A549 (cell line): ENCODE results near the gene PGF. TPM values are rescaled to one million over a fixed set of nuclear protein-coding genes. Genes with fewer than 3 reads are reported as not detected.
A peak's percentile ranks its signal among the peaks of the same experiment; 100 is the strongest.

ENCODE experiments used
- ATAC-seq, 2 experiments: fragments of 200-7000 bp in 1 of 2; fragments of >200 bp in 1 of 2; cut with Nextera tagmentation in 1 of 2; cut with Tn5 transposase in 1 of 2; 3 replicates each; pipeline versions ENCODE4 v1.8.0 to v1.9.1; 2018 to 2020; ENCODE audit warnings: mild to moderate bottlenecking in 1 of 2, moderate library complexity in 1 of 2
- CTCF ChIA-PET: fragments of 300-600 bp; sonication (Branson Sonifier 250); formaldehyde crosslinking; extraction: SDS; loops from one replicate; lab custom pipeline; 2021; ENCODE audit warnings: antibody characterized with exemption, inconsistent platforms; lab: Yijun Ruan, JAX
- POLR2A ChIA-PET: fragments of 350-600 bp; formaldehyde crosslinking; extraction: SDS; loops from one replicate; lab custom pipeline; 2021; ENCODE audit warnings: antibody characterized with exemption, inconsistent platforms; lab: Yijun Ruan, JAX
- DNase-seq, 2 experiments: peaks; one replicate each; pipeline versions ENCODE4 v3.0.0 to v3.0.0-alpha.2; 2011 to 2016; ENCODE audit warnings: low read depth in 1 of 2, low spot score in 1 of 2
- FAIRE-seq: peaks from 2 replicates; lab custom pipeline; 2011; peaks lifted over from hg19 to GRCh38; lab: Jason Lieb, UNC
- H3K27ac ChIP-seq, 2 experiments: fragments of >200 bp; sonication (Bioruptor Twin); formaldehyde crosslinking; 3 replicates each; pipeline ENCODE4 v1.5.1; 2016 to 2017
- H3K4me1 ChIP-seq: fragments of >200 bp; sonication (Bioruptor Twin); formaldehyde crosslinking; 3 replicates; pipeline ENCODE4 v1.6.1; 2016
- H3K4me2 ChIP-seq: fragments of >200 bp; sonication (Bioruptor Twin); formaldehyde crosslinking; 3 replicates; pipeline ENCODE4 v1.6.1; 2016
- H3K4me3 ChIP-seq: fragments of >200 bp; sonication (Bioruptor Twin); formaldehyde crosslinking; 3 replicates; pipeline ENCODE4 v1.5.1; 2016
- H3K9me3 ChIP-seq: fragments of >200 bp; sonication (Bioruptor Twin); formaldehyde crosslinking; 3 replicates; pipeline ENCODE4 v1.6.1; 2016
- ATOH8 ChIP-seq: fragments of 250-450 bp; sonication (Bioruptor Pico); IDR thresholded peaks from 2 replicates; pipeline ENCODE4 v1.5.0; 2020; ENCODE audit warnings: low read depth, mild to moderate bottlenecking, moderate library complexity
- BCL3 ChIP-seq: fragments of >200 bp; sonication (Bioruptor Twin); formaldehyde crosslinking; IDR thresholded peaks from 3 replicates; pipeline ENCODE4 v1.6.1; 2016
- CBX2 ChIP-seq: fragments of 200-600 bp; sonication (generic); IDR thresholded peaks from 2 replicates; pipeline ENCODE4 v1.6.1; 2016; ENCODE audit warnings: low read depth, mild to moderate bottlenecking, borderline replicate concordance
- CEBPB ChIP-seq, 2 experiments: fragments of >200 bp in 1 of 2; sonication (Bioruptor Twin) in 1 of 2; formaldehyde crosslinking in 1 of 2; IDR thresholded peaks; 2 replicates each; pipeline ENCODE4 v1.6.1; 2012 to 2016
- CTCF ChIP-seq: fragments of >200 bp; sonication (Bioruptor Twin); formaldehyde crosslinking; IDR thresholded peaks from 3 replicates; pipeline ENCODE4 v1.5.1; 2016
- EHF ChIP-seq: fragments of 250-450 bp; sonication (Bioruptor Pico); IDR thresholded peaks from 2 replicates; pipeline ENCODE4 v1.5.0; 2020; ENCODE audit warnings: mild to moderate bottlenecking
- FOXS1 ChIP-seq: fragments of 250-450 bp; sonication (Bioruptor Pico); IDR thresholded peaks from 2 replicates; pipeline ENCODE4 v1.5.0; 2020; ENCODE audit warnings: mild to moderate bottlenecking, moderate library complexity
- HES2 ChIP-seq: fragments of >200 bp; sonication (Bioruptor Twin); formaldehyde crosslinking; IDR thresholded peaks from 2 replicates; pipeline ENCODE4 v1.6.1; 2016
- HMGXB4 ChIP-seq: fragments of 250-450 bp; sonication (Bioruptor Pico); IDR thresholded peaks from 2 replicates; pipeline ENCODE4 v1.5.0; 2021; ENCODE audit warnings: mild to moderate bottlenecking, moderate library complexity, borderline replicate concordance
- HOXB13 ChIP-seq: fragments of 250-450 bp; sonication (Bioruptor Pico); IDR thresholded peaks from 2 replicates; pipeline ENCODE4 v1.5.0; 2020; ENCODE audit warnings: low read depth, mild to moderate bottlenecking, moderate library complexity
- HOXB5 ChIP-seq: fragments of 250-450 bp; sonication (Bioruptor Pico); IDR thresholded peaks from 2 replicates; pipeline ENCODE4 v1.5.0; 2020; ENCODE audit warnings: mild to moderate bottlenecking, moderate library complexity
- JUNB ChIP-seq: fragments of >200 bp; sonication (Bioruptor Twin); formaldehyde crosslinking; IDR thresholded peaks from 2 replicates; pipeline ENCODE4 v1.6.1; 2016
- KDM1A ChIP-seq: fragments of 200-600 bp; sonication (generic); IDR thresholded peaks from 2 replicates; pipeline ENCODE4 v1.6.1; 2016; ENCODE audit warnings: low read depth, mild to moderate bottlenecking
- MAFK ChIP-seq: fragments of 450-650 bp; IDR thresholded peaks from 2 replicates; pipeline ENCODE4 v1.6.1; 2014; ENCODE audit not compliant: partially characterized antibody
- MAX ChIP-seq: IDR thresholded peaks from 2 replicates; pipeline ENCODE4 v1.6.1; 2012
- MAZ ChIP-seq: fragments of 150-350 bp; IDR thresholded peaks from 2 replicates; pipeline ENCODE4 v1.6.1; 2014; ENCODE audit warnings: antibody characterized with exemption, low read depth, low read length, borderline replicate concordance
- MYC ChIP-seq: IDR thresholded peaks from 2 replicates; pipeline ENCODE4 v1.6.1; 2012; ENCODE audit warnings: mild to moderate bottlenecking, inconsistent platforms, low read length, improper control_type of control experiment, borderline replicate concordance
- NPAS2 ChIP-seq: fragments of 250-450 bp; sonication (Bioruptor Pico); IDR thresholded peaks from 2 replicates; pipeline ENCODE4 v1.8.0; 2022; ENCODE audit warnings: mild to moderate bottlenecking, moderate library complexity, borderline replicate concordance
- NR3C1 ChIP-seq: fragments of >200 bp; sonication (Bioruptor Twin); formaldehyde crosslinking; IDR thresholded peaks from 3 replicates; pipeline ENCODE4 v1.6.1; 2017
- POLR2A ChIP-seq: IDR thresholded peaks from 2 replicates; pipeline ENCODE4 v1.6.1; 2012; ENCODE audit warnings: mild to moderate bottlenecking, low read length
- RAD21 ChIP-seq, 2 experiments: fragments of >200 bp in 1 of 2; sonication (Bioruptor Twin) in 1 of 2; formaldehyde crosslinking in 1 of 2; IDR thresholded peaks in 1 of 2; conservative IDR thresholded peaks in 1 of 2; 2 replicates in 1 of 2; 3 replicates in 1 of 2; pipeline ENCODE4 v1.6.1; 2012 to 2018; ENCODE audit warnings: inconsistent platforms in 1 of 2
- RFX5 ChIP-seq: fragments of 450-650 bp; IDR thresholded peaks from 2 replicates; pipeline ENCODE4 v1.7.1; 2014; ENCODE audit warnings: antibody characterized with exemption, mild to moderate bottlenecking, moderate library complexity
- SMC3 ChIP-seq: fragments of >200 bp; sonication (Bioruptor Twin); formaldehyde crosslinking; IDR thresholded peaks from 3 replicates; pipeline ENCODE4 v1.6.1; 2018; ENCODE audit warnings: inconsistent platforms
- ZFP36 ChIP-seq: fragments of 450-650 bp; IDR thresholded peaks from 2 replicates; pipeline ENCODE4 v1.6.1; 2014; ENCODE audit warnings: borderline replicate concordance; ENCODE audit not compliant: partially characterized antibody
- ZNF302 ChIP-seq: fragments of 250-450 bp; sonication (Bioruptor Pico); IDR thresholded peaks from 2 replicates; pipeline ENCODE4 v1.9.0; 2021; ENCODE audit warnings: inconsistent platforms, mild to moderate bottlenecking, moderate library complexity
- ZSCAN20 ChIP-seq: fragments of 250-450 bp; sonication (Bioruptor Pico); IDR thresholded peaks from 2 replicates; pipeline ENCODE4 v1.8.0; 2022; ENCODE audit warnings: mild to moderate bottlenecking, moderate library complexity
- WGBS: methylation state at CpG from one replicate; pipeline ENCODE4 v1.1.6; 2017; ENCODE audit errors: missing lambda C conversion rate; 5-methylcytosine and 5-hydroxymethylcytosine counted together
- polyA plus RNA-seq, 4 experiments: library from polyadenylated mRNA; depleted of rRNA in 3 of 4; stranded (reverse); fragments of >200 nt; fragmentation: RNase III in 1 of 4; extraction: RNeasy Plus Mini Kit Qiagen cat#74134 plus additional on column Dnase treatment in 1 of 4; gene quantifications; 2 replicates in 3 of 4; 3 replicates in 1 of 4; pipeline ENCODE4 v1.2.3, GENCODE V29; 2011 to 2017

The PGF gene
- polyA plus RNA-seq, 2 of the 4 experiments (the other 2 are of a cell fraction) = 0.63 to 1.1 TPM

GRCh38 chr14:74905595-74906142 lies 49.7 kb downstream of the PGF start:
- peak overlapping the region in 1 of 2 experiments; percentile 44; a peak in 1 of 6 replicates for H3K27ac ChIP-seq
- no peak overlapping the region for H3K4me3 ChIP-seq
- 54% methylated on average over 13 of the region's 14 CpGs for WGBS
- ChIA-PET POLR2A (interaction anchor here (0.6 to 2.0 kb wide), 3 partner anchors 21 to 297 kb away, joined by 3 to 9 read pairs (median 4); no protein-coding TSS in a partner anchor), CTCF (interaction anchor here (0.6 to 12.5 kb wide), 46 partner anchors 10 to 546 kb away, joined by 3 to 226 read pairs (median 5); partner anchors contain the start of genes ACYP1, DLST, EIF2B2 and LTBP2)
- ATAC-seq (peak; percentile 33 to 74; a peak in 3 of 6 replicates), DNase-seq (peak; percentile 51 to 60), FAIRE-seq (no peak)
- no peaks in the 10 kb centered on the region for H3K9me3 ChIP-seq
- TF ChIP-seq SMC3 (peak; percentile 82), ATOH8 (CRISPR knock-in tag) (no peak), CTCF (peak; percentile 85), EHF (CRISPR knock-in tag) (no peak), ZNF302 (CRISPR knock-in tag) (no peak), ZSCAN20 (CRISPR knock-in tag) (no peak), MAX (peak; percentile 93), MYC (peak; percentile 83), MAFK (no peak), NR3C1 (no peak), HOXB5 (no peak), RAD21 (conservative IDR thresholded peaks at IDR 0.05 in 1 of 2, IDR thresholded peaks at IDR 0.05 in 1 of 2) (peak; percentile 57 to 60; a peak in 4 of 5 replicates), KDM1A (no peak), CEBPB (IDR thresholded peaks at IDR 0.05) (no peak), NPAS2 (CRISPR knock-in tag) (0 out of 2 replicates have a peak, but pooled peaks have one; percentile 11)
- H3K4me2 ChIP-seq = no peak overlapping the region
- no peaks in the 10 kb centered on the region; the same call in 2 of the 3 replicates for H3K4me1 ChIP-seq

- TF ChIP-seq HMGXB4 = no peak
- TF ChIP-seq BCL3 = no peak
- no peak for TF ChIP-seq CBX2
- TF ChIP-seq HOXB13 (CRISPR knock-in tag) = no peak
- TF ChIP-seq JUNB = no peak
- no peak for TF ChIP-seq POLR2A
- TF ChIP-seq ZNF302 (CRISPR knock-in tag) = no peak
- TF ChIP-seq CEBPB (IDR thresholded peaks at IDR 0.05) = no peak
- TF ChIP-seq FOXS1 (CRISPR knock-in tag) = no peak
- no peak for TF ChIP-seq MAZ
- TF ChIP-seq ZFP36 = no peak
- no peak for TF ChIP-seq HES2
- no peak for TF ChIP-seq RFX5
- no peak for TF ChIP-seq ATOH8 (CRISPR knock-in tag)
- POLR2A ChIA-PET = interaction anchor here (0.6 to 2.0 kb wide), 3 partner anchors 11 to 44 kb away, joined by 3 to 9 read pairs (median 4); no protein-coding TSS in a partner anchor
- no peak; a peak in 1 of 6 replicates for ATAC-seq
Observed at GRCh38 chr14:74904635-74905503, 50.5 kb downstream of the PGF start.

More at GRCh38 chr14:74904635-74905503, 50.5 kb downstream of the PGF start:
- CTCF ChIA-PET = interaction anchor here (0.5 to 12.5 kb wide), 35 partner anchors 10 to 1006 kb away, joined by 3 to 226 read pairs (median 5); partner anchors contain the start of genes ACYP1, DLST, PGF and PROX2
- FAIRE-seq (no peak), DNase-seq (no peak)
- Histone ChIP-seq H3K4me3 (no peak overlapping the region), H3K27ac (no peak overlapping the region), H3K4me1 (no peaks in the 10 kb centered on the region; the same call in 2 of the 3 replicates), H3K9me3 (no peaks in the 10 kb centered on the region), H3K4me2 (no peak overlapping the region)
- 90% methylated on average over 6 of the region's 6 CpGs for WGBS
